ENCODE measurements around the gene ACMSD.

DNA sequence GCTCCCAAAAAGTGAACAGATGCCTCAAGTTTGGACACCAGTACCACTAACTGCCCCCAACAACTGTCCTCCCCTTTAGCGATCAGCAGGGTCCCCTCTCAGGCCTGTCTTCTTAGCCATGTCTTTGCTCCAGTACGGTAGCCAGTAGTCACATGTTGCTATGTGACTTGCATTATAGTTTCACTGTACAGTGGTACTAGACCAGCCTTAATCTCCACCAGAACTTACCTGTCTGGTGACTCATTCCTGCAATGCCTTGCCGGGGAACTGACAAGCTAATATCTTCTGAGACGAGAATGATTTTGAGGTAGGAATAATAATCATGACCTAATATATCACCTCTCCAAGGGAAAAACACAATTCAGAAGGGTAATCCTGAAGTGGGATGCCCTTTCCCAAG lies 23.7 kb downstream of the ACMSD start:
- TF ChIP-seq POLR2AphosphoS5 (IDR thresholded peaks at IDR 0.05; ENCODE audit: low read depth, low read length) (no peak), RAD21 (IDR thresholded peaks at IDR 0.05; ENCODE audit: low read length) (no peak), FOXJ3 (CRISPR knock-in tag; IDR thresholded peaks at IDR 0.05) (no peak), NFIC (IDR thresholded peaks at IDR 0.05; ENCODE audit: borderline replicate concordance) (no peak), SIN3A (IDR thresholded peaks at IDR 0.05; ENCODE audit: borderline replicate concordance, low read depth, low read length) (no peak), TAF1 (IDR thresholded peaks at IDR 0.05; ENCODE audit: borderline replicate concordance, low read depth, low read length) (no peak), TCF12 (IDR thresholded peaks at IDR 0.05) (no peak), EP300 (IDR thresholded peaks at IDR 0.05; ENCODE audit: borderline replicate concordance in 1 of 2, low read depth in 1 of 2, low read length in 1 of 2) (no peak)
- TF ChIP-seq, protein P1, sequence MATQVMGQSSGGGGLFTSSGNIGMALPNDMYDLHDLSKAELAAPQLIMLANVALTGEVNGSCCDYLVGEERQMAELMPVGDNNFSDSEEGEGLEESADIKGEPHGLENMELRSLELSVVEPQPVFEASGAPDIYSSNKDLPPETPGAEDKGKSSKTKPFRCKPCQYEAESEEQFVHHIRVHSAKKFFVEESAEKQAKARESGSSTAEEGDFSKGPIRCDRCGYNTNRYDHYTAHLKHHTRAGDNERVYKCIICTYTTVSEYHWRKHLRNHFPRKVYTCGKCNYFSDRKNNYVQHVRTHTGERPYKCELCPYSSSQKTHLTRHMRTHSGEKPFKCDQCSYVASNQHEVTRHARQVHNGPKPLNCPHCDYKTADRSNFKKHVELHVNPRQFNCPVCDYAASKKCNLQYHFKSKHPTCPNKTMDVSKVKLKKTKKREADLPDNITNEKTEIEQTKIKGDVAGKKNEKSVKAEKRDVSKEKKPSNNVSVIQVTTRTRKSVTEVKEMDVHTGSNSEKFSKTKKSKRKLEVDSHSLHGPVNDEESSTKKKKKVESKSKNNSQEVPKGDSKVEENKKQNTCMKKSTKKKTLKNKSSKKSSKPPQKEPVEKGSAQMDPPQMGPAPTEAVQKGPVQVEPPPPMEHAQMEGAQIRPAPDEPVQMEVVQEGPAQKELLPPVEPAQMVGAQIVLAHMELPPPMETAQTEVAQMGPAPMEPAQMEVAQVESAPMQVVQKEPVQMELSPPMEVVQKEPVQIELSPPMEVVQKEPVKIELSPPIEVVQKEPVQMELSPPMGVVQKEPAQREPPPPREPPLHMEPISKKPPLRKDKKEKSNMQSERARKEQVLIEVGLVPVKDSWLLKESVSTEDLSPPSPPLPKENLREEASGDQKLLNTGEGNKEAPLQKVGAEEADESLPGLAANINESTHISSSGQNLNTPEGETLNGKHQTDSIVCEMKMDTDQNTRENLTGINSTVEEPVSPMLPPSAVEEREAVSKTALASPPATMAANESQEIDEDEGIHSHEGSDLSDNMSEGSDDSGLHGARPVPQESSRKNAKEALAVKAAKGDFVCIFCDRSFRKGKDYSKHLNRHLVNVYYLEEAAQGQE (IDR thresholded peaks at IDR 0.05; ENCODE audit: low read depth, low read length): no peak
- TF ChIP-seq, protein P2, sequence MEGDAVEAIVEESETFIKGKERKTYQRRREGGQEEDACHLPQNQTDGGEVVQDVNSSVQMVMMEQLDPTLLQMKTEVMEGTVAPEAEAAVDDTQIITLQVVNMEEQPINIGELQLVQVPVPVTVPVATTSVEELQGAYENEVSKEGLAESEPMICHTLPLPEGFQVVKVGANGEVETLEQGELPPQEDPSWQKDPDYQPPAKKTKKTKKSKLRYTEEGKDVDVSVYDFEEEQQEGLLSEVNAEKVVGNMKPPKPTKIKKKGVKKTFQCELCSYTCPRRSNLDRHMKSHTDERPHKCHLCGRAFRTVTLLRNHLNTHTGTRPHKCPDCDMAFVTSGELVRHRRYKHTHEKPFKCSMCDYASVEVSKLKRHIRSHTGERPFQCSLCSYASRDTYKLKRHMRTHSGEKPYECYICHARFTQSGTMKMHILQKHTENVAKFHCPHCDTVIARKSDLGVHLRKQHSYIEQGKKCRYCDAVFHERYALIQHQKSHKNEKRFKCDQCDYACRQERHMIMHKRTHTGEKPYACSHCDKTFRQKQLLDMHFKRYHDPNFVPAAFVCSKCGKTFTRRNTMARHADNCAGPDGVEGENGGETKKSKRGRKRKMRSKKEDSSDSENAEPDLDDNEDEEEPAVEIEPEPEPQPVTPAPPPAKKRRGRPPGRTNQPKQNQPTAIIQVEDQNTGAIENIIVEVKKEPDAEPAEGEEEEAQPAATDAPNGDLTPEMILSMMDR (IDR thresholded peaks at IDR 0.05): no peak
- TF ChIP-seq, protein P3, sequence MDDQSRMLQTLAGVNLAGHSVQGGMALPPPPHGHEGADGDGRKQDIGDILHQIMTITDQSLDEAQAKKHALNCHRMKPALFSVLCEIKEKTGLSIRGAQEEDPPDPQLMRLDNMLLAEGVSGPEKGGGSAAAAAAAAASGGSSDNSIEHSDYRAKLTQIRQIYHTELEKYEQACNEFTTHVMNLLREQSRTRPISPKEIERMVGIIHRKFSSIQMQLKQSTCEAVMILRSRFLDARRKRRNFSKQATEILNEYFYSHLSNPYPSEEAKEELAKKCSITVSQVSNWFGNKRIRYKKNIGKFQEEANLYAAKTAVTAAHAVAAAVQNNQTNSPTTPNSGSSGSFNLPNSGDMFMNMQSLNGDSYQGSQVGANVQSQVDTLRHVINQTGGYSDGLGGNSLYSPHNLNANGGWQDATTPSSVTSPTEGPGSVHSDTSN (IDR thresholded peaks at IDR 0.05): no peak
